ENCODE results near the gene SIRT6.
"Not testable (repeated sequence)": the region's sequence is repeated elsewhere in the genome, so short reads cannot be mapped to it uniquely, and the experiment has no call there.

SIRT6 gene

DNA sequence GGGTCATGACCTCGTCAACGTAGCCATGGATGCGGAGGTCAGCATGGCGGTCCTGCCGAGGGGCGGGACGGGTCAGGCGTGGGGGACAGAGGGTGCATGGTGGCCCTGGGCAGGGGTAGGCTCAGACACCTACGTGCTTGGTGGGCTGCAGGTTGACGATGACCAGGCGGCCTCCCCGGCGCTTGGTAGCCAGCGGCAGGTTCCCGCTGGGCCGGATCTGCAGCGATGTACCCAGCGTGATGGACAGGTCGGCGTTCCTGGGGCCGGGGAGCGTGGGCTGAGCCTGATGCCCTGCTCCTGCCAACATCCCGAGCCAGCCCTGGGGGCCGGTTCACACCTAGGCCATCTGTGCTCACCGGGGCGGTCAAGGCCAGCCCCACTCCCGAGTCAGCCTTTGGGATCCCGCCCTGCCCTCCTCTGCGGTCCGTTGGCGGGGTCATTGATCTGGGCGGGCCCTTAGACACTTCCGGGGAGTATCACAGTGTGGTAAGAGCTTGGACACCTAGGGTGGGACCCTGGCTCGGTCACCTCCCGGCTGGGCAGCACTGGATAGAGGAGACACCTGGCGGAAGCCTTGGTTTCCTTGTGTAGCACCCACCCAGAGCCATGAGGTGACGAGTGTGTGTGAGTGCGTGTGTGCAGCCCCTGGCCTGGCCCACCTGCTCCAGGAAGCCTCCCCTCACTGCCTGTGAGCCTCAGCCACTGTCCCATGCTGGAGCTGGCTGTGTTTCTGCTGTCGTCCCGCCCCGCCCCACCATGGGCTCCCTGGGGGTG is 7.3 kb downstream of the SIRT6 start:
- no peak overlapping the region for H3K27ac Mint-ChIP-seq
- intact Hi-C loops (cut with micrococcal nuclease), result loop anchor here (10.0 kb wide), 1 partner anchor 300 kb away; no protein-coding TSS in a partner anchor
- peaks cover 20% of the 10 kb centered on the region for H3K27me3 Mint-ChIP-seq
- no peak overlapping the region for H3K4me3 Mint-ChIP-seq
- no peaks in the 10 kb centered on the region for H3K9me3 Mint-ChIP-seq
- H3K36me3 Mint-ChIP-seq (ENCODE audit: low read depth), result peaks cover 61% of the 10 kb centered on the region
- H3K4me1 Mint-ChIP-seq (ENCODE audit: low read depth), result peaks cover 15% of the 10 kb centered on the region

DNA sequence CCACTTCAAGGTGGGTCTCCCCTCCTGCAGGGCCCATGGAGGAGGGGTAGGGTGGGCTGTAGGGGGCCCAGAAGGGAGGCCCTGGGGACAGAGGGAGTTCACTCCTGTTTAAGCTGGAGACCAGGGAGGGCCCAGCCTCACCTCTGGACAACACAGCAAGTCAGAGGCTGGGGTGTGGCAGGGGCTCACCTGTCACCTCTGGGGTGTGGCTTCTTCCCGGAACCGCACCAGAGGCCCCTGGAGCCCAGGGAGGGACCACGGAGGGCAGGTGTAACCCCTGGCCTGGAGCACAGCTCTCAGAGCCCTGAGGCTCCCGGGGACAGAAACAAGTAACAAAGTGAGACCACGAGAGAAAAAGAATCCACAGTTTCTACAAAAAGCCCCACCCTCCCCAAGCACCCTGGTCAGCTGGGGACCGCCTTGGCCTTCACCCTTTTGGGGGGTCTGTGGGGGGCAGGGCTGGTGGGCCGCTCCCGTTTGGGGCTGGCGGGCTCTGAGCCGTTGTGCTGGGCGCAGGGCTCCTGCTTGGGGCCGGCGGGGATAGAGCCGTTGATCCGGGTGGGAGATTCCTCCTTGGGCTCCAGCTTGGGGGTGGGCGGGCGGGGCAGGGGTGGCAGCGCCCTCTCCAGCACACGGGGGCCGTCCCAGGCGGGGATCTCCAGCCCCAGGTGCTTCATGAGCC is 8.0 kb downstream of the SIRT6 start:
- H3K27ac Mint-ChIP-seq, result no peak overlapping the region
- H3K9me3 Mint-ChIP-seq, result no peaks in the 10 kb centered on the region
- intact Hi-C loops (cut with micrococcal nuclease), result loop anchor here (10.0 kb wide), 1 partner anchor 300 kb away; no protein-coding TSS in a partner anchor
- H3K4me1 Mint-ChIP-seq (ENCODE audit: low read depth), result peaks cover 9% of the 10 kb centered on the region
- peaks cover 54% of the 10 kb centered on the region for H3K36me3 Mint-ChIP-seq (ENCODE audit: low read depth)
- no peak overlapping the region for H3K4me3 Mint-ChIP-seq
- peaks cover 20% of the 10 kb centered on the region for H3K27me3 Mint-ChIP-seq

DNA sequence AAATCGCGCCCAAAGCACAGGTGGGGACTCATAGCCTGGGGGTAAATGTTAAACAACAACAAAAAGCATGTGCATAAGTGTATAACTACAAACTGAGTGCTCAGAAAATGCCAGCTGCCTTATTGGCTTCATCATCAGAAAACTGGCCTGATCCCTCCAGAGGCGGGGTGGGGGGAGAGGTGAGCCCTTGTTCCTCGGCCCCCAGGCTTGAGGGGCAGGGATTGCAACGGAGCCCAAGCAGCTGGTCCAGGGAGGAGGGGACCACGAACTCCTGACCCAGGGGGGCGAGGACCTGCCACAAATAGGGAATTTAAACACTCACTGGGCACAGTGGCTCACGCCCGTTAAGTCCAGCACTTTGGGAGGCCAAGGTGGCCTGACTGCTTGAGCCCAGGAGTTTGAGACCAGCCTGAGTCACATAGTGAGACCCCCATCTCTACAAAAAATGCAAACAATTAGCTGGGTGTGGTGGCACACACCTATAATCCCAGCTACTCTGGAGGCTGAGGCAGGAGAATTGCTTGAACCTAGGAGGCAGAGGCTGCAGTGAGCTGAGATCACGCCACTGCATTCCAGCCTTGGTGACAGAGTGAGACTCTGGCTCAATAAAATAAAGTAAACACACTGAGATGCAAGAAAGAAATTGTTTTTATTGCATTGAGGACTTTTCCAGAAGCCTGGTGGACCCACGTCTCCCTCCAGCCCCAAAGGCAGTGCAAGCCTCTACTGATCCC is 8.7 kb downstream of the SIRT6 start:
- peaks cover 20% of the 10 kb centered on the region for H3K27me3 Mint-ChIP-seq
- peaks cover 5% of the 10 kb centered on the region for H3K4me1 Mint-ChIP-seq (ENCODE audit: low read depth)
- peaks cover 47% of the 10 kb centered on the region for H3K36me3 Mint-ChIP-seq (ENCODE audit: low read depth)
- no peak overlapping the region for H3K27ac Mint-ChIP-seq
- no peaks in the 10 kb centered on the region for H3K9me3 Mint-ChIP-seq
- H3K4me3 Mint-ChIP-seq, result no peak overlapping the region
- intact Hi-C loops (cut with micrococcal nuclease), result loop anchor here (10.0 kb wide), 1 partner anchor 299 kb away; no protein-coding TSS in a partner anchor

DNA sequence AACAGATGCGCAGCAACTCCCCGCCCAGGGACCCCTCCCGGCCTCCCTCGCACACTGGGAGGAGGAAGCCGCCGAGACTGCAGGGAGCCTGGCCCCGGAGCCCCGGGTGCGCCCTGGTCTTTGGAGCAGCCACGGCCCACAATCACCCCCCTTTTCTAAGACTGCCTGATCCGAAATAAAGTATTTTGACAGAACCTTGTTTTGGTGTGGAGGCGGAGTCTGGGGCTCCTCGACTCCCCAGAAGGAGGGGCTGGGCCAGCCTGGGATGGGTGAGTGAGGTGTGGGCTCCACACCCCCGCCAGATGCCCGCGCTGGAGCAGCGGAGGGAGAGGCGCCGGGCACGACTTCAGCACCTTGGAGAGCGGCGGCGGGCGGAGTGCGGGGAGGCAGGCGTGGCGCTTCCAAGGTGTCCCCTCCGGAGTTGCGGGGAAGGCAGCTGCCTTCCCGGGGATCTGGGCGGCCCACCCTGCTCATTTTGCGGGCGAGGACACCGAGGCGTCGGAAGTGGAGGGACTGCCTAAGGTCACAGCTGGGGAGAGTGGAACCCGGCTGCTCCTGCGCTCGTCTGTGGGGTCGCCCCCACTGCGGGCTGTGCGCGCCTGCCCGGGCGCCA is 9.4 kb downstream of the SIRT6 start:
- Mint-ChIP-seq H3K4me1 (ENCODE audit: low read depth) (peaks cover 5% of the 10 kb centered on the region), H3K9me3 (no peaks in the 10 kb centered on the region), H3K27ac (no peak overlapping the region), H3K4me3 (no peak overlapping the region), H3K27me3 (peaks cover 24% of the 10 kb centered on the region), H3K36me3 (ENCODE audit: low read depth) (peaks cover 40% of the 10 kb centered on the region)
- intact Hi-C loops (cut with micrococcal nuclease), result loop anchor here (10.0 kb wide), 1 partner anchor 298 kb away; no protein-coding TSS in a partner anchor

DNA sequence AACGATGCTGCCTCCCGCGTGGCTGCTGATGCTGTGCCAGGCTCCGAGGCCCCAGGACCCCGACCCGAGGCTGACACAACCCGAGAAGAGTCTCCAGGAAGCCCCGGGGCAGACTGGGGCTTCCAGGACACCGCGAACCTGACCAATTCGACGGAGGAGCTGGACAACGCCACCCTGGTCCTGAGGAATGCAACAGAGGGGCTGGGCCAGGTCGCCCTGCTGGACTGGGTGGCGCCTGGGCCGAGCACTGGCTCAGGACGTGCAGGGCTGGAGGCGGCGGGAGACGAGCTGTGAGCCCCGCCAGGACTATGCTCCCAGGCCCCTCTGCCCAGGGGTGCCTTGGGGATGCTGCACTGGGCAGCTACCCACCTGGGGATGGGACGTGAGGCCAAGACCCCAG is 10.7 kb downstream of the SIRT6 start:
- H3K9me3 Mint-ChIP-seq, result no peaks in the 10 kb centered on the region
- H3K36me3 Mint-ChIP-seq (ENCODE audit: low read depth), result peaks cover 27% of the 10 kb centered on the region
- H3K4me3 Mint-ChIP-seq, result no peak overlapping the region
- intact Hi-C loops (cut with micrococcal nuclease), result loop anchor here (10.0 kb wide), 1 partner anchor 297 kb away; no protein-coding TSS in a partner anchor
- H3K27ac Mint-ChIP-seq, result no peak overlapping the region
- peaks cover 5% of the 10 kb centered on the region for H3K4me1 Mint-ChIP-seq (ENCODE audit: low read depth)
- peaks cover 26% of the 10 kb centered on the region for H3K27me3 Mint-ChIP-seq

DNA sequence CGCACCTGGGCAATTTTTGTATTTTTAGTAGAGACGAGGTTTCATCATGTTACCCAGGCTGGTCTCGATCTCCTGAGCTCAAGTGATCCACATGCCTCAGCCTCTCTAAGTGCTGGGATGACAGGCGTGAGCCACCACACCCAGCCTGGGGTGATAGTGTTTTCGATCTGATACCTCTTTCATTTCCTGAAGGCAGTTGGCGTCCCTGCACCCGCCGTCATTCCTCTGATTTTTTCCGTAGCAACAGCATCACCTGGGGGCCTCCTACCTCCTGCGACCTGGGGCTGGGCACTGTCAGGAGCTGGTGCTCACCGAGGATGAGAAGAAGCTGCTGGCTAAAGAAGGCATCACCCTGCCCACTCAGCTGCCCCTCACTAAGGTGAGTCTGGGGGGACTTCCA is 18.1 kb downstream of the SIRT6 start:
- no peaks in the 10 kb centered on the region for H3K9me3 Mint-ChIP-seq
- H3K36me3 Mint-ChIP-seq (ENCODE audit: low read depth), result no peaks in the 10 kb centered on the region
- no peak overlapping the region for H3K4me3 Mint-ChIP-seq
- no peak overlapping the region for H3K27ac Mint-ChIP-seq
- no peaks in the 10 kb centered on the region for H3K4me1 Mint-ChIP-seq (ENCODE audit: low read depth)
- intact Hi-C loops (cut with micrococcal nuclease), result no loop called here
- H3K27me3 Mint-ChIP-seq, result peaks cover 13% of the 10 kb centered on the region

DNA sequence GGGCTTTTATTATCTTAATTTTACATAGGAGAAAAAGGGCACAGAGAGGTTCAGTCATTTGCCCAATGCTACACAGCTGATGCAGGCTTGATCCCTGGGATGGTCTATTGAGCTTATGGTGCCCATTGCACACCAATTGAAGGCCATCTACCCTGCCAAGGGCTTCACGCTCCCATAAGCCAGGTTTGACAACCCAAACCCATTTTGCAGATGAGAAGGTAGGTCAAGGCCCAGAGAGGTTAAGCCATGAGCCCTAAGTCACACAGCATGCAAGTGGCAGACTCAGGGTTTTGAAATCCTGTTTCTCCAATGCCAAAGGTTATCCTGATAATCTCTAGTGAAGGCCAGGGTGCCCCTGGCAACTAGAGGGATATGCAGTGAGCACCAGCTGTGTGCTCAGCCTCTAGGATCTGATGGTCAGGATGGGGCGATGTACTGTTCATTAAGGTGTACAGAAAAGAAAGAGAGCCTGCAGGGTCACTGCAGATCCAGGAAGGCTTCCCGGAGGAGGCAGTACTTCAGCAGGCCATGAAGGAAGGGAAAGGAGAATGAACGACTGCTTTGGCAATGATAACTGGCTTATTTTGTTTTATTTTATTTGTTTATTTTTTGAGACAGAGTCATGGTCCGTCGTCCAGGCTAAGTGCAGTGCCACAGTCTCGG is 20.8 kb downstream of the SIRT6 start:
- H3K27me3 Mint-ChIP-seq, result peaks cover 11% of the 10 kb centered on the region

DNA sequence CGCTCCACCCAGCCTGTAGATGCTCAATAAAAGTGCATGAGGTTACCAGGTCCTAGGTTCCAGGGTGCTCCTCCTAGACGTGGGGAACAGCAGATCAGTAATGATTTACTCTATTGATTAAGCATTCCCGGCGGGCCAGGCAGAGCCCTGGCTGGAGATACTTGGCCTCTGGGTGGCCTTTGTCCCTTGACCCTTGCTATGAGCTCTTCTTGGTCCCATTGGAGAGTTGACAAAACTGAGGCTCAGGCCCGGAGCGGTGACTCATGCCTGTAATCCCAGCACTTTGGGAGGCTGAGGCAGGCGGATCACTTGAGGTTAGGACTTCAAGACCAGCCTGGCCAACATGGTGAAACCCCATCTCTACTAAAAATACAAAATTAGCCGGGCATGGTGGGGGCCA is 24.4 kb downstream of the SIRT6 start:
- not testable (repeated sequence) for H3K4me1 Mint-ChIP-seq (ENCODE audit: low read depth); H3K36me3 Mint-ChIP-seq (ENCODE audit: low read depth)
- peaks cover 14% of the 10 kb centered on the region for H3K27me3 Mint-ChIP-seq

More for the DNA sequence above, 20.8 kb downstream of the SIRT6 start:
- no peaks in the 10 kb centered on the region for H3K4me1 Mint-ChIP-seq (ENCODE audit: low read depth)
- H3K4me3 Mint-ChIP-seq, result no peak overlapping the region
- no peaks in the 10 kb centered on the region for H3K36me3 Mint-ChIP-seq (ENCODE audit: low read depth)
- no peaks in the 10 kb centered on the region for H3K9me3 Mint-ChIP-seq
- no peak overlapping the region for H3K27ac Mint-ChIP-seq
- intact Hi-C loops (cut with micrococcal nuclease), result no loop called here

DNA sequence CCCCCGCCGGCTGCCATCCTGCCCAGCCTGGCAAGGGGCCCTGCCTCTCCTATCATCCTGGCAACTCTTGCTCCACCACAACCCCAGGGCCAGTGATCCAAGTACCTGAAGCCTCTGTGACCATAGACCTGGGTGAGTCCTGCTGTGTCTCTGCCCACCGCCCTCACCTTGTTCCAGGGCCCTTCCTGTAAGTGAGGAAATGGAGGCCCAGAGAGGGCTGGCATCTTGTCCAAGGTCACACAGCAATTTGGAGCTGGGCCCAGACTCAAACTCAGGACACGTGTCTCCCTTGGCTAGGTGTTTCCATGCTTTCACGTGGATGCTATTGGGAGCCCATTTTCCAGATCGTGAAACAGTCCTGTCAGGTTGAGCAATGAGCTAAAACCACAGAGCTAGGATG is 25.2 kb downstream of the SIRT6 start:
- peaks cover 20% of the 10 kb centered on the region for H3K27me3 Mint-ChIP-seq

More for the DNA sequence above, 24.4 kb downstream of the SIRT6 start:
- H3K4me3 Mint-ChIP-seq; H3K9me3 Mint-ChIP-seq; intact Hi-C loops (cut with micrococcal nuclease); H3K27ac Mint-ChIP-seq: not testable (repeated sequence)

DNA sequence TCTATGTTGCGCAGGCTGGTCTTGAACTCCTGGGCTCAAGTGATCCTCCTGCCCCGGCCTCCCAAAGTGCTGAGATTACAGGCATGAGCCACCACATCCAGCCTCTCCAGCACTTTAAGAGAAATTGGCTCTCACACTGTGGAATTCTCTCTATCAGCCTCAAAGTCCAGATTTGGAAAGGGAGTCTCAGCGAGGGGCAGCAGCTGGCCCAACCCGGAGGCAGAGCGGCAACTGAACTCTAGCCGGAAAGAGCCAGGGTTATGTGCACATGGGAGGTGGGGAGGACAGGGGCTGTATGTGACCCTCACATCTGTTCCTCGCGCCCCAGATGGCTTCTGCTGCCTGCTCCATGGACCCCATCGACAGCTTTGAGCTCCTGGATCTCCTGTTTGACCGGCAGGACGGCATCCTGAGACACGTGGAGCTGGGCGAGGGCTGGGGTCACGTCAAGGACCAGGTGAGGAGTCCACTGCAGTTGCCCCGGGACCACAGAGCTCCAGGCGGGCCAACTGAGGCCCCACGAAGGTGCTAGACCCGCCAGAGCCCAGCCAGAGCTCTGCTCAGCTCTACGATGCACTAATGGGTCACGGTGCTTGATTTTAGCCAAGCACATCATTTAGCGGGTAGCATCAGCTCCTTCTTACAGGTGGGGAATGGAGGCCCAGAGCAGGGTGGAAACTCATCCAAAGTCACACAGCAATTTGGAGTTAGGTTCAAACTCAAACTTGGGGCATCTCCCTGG is 27.6 kb downstream of the SIRT6 start:
- H3K9me3 Mint-ChIP-seq, result no peaks in the 10 kb centered on the region
- no peaks in the 10 kb centered on the region for H3K36me3 Mint-ChIP-seq (ENCODE audit: low read depth)
- intact Hi-C loops (cut with micrococcal nuclease), result no loop called here
- no peaks in the 10 kb centered on the region for H3K4me1 Mint-ChIP-seq (ENCODE audit: low read depth)
- no peak overlapping the region for H3K4me3 Mint-ChIP-seq
- peaks cover 25% of the 10 kb centered on the region for H3K27me3 Mint-ChIP-seq
- no peak overlapping the region for H3K27ac Mint-ChIP-seq

More for the DNA sequence above, 25.2 kb downstream of the SIRT6 start:
- intact Hi-C loops (cut with micrococcal nuclease), result no loop called here
- H3K36me3 Mint-ChIP-seq (ENCODE audit: low read depth), result no peaks in the 10 kb centered on the region
- H3K9me3 Mint-ChIP-seq, result no peaks in the 10 kb centered on the region
- no peaks in the 10 kb centered on the region for H3K4me1 Mint-ChIP-seq (ENCODE audit: low read depth)
- H3K4me3 Mint-ChIP-seq, result no peak overlapping the region
- no peak overlapping the region for H3K27ac Mint-ChIP-seq

DNA sequence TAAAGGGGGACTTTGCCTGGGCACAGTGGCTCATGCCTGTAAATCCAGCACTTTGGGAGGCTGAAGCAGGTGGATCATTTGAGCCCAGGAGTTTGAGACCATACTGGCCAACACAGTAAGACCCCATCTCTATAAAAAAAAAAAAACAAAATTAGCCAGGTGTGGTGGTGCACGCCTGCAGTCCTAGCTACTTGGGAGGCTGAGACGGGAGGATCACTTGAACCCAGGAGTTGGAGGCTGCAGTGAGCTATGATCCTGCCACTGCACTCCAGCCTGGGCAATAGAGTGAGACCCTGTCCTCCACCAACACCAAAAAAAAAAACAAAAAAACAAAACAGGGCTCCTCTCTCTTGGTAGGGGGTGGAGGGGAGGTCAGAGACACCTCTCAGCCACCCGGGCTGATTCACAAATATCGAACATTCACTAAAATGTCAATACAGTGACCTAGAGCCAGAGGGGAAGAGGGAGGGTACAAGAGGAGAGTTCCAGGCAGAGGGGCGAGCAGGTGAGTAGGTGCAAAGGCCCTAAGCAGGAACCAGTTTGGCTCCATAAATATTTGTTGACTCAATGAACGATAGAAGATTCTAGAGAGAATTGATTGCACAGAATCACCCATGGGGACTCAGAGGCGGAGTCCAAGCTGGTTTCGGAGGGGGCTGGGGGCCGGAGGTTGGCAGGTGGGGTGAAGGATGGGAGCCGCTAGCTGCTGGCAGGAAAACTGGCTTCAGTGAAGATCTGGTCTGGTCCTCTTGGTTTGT is 29.9 kb downstream of the SIRT6 start:
- Mint-ChIP-seq H3K9me3 (no peaks in the 10 kb centered on the region), H3K27ac (no peak overlapping the region), H3K27me3 (peaks cover 36% of the 10 kb centered on the region), H3K4me3 (no peak overlapping the region), H3K36me3 (ENCODE audit: low read depth) (no peaks in the 10 kb centered on the region), H3K4me1 (ENCODE audit: low read depth) (no peaks in the 10 kb centered on the region)
- intact Hi-C loops (cut with micrococcal nuclease), result no loop called here

DNA sequence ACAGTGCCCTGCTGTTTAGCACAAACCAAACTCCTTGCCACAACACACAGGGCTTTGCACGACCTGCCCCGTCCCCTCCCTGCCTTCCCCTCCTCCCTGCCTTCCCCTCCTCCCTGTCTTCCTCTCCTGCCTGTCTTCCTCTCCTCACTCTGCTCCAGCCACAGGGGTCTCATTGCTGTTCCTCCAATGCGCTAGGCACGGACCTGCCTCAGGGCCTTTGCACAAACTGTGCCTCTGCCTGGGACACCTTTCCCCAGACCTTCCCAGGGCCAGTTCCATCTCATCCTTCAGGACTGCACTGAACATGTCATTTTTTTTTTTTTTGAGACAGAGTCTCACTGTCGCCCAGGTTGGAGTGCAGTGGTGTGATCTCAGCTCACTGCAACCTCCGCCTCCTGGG is 30.7 kb downstream of the SIRT6 start:
- Mint-ChIP-seq H3K4me1 (ENCODE audit: low read depth) (no peaks in the 10 kb centered on the region), H3K9me3 (no peaks in the 10 kb centered on the region), H3K27ac (no peak overlapping the region), H3K36me3 (ENCODE audit: low read depth) (no peaks in the 10 kb centered on the region), H3K27me3 (peaks cover 32% of the 10 kb centered on the region), H3K4me3 (no peak overlapping the region)
- intact Hi-C loops (cut with micrococcal nuclease), result no loop called here
